Fibroblast of gingiva (primary cell): ENCODE measurements around the gene CRIM1.

Experiments used
- DNase-seq: peaks from one replicate; pipeline ENCODE4 v3.0.0-alpha.2; 2011; ENCODE audit warnings: low read depth

The CRIM1 gene

GRCh38 chr2:36520431-36520830 is 164.9 kb downstream of the CRIM1 start:
- DNase-seq: no peak

- no peak for DNase-seq
These were observed 167.6 kb downstream of the CRIM1 start for GRCh38 chr2:36523153-36523552.

GRCh38 chr2:36525245-36525644 is 169.7 kb downstream of the CRIM1 start:
- no peak for DNase-seq

- DNase-seq: no peak
These were observed 170.6 kb downstream of the CRIM1 start for GRCh38 chr2:36526226-36526625.

GRCh38 chr2:36528274-36528673 is 172.7 kb downstream of the CRIM1 start:
- DNase-seq: no peak

- DNase-seq: no peak
These were observed 173.3 kb downstream of the CRIM1 start for GRCh38 chr2:36528766-36529392.

- peak; percentile 44 for DNase-seq
These were observed 174.8 kb downstream of the CRIM1 start for GRCh38 chr2:36530178-36530982.

- DNase-seq: peak; percentile 64
These were observed 175.4 kb downstream of the CRIM1 start for GRCh38 chr2:36530983-36531354.

GRCh38 chr2:36534275-36534799 is 178.8 kb downstream of the CRIM1 start:
- no peak for DNase-seq

GRCh38 chr2:36535099-36535498 is 179.5 kb downstream of the CRIM1 start:
- no peak for DNase-seq

GRCh38 chr2:36536776-36537175 is 181.2 kb downstream of the CRIM1 start:
- DNase-seq: no peak

GRCh38 chr2:36538335-36538734 is 182.8 kb downstream of the CRIM1 start:
- no peak for DNase-seq

GRCh38 chr2:36539631-36540030 is 184.1 kb downstream of the CRIM1 start:
- no peak for DNase-seq

- DNase-seq: no peak
These were observed 185.6 kb downstream of the CRIM1 start for GRCh38 chr2:36540986-36541754.

- no peak for DNase-seq
These were observed 186.5 kb downstream of the CRIM1 start for GRCh38 chr2:36541891-36542595.

GRCh38 chr2:36544638-36545338 is 189.2 kb downstream of the CRIM1 start:
- no peak for DNase-seq

- DNase-seq: no peak
These were observed 190.4 kb downstream of the CRIM1 start for GRCh38 chr2:36545871-36546416.

GRCh38 chr2:36547906-36548305 is 192.3 kb downstream of the CRIM1 start:
- DNase-seq: no peak

- DNase-seq: no peak
These were observed 193.6 kb downstream of the CRIM1 start for GRCh38 chr2:36549165-36549574.

GRCh38 chr2:36550006-36550405 is 194.4 kb downstream of the CRIM1 start:
- no peak for DNase-seq

- no peak for DNase-seq
These were observed 198.1 kb downstream of the CRIM1 start for GRCh38 chr2:36553683-36554082.
